Renal cortex interstitium (tissue), 11 donors: Measurements from ENCODE around the gene EPHB2. TPM values are rescaled to one million over a fixed set of nuclear protein-coding genes. Genes with fewer than 3 reads are reported as not detected.

Source experiments
- DNase-seq, 11 donors: peaks; one replicate each; pipeline ENCODE4 v3.0.0-alpha.2; 2013; ENCODE audit warnings: low read depth in 9 of 11, low spot score in 4 of 11; ENCODE audit errors: extremely low read depth in 1 of 11
- polyA plus RNA-seq, 3 donors: library from polyadenylated mRNA; unstranded; fragments of 120-200 nt; gene quantifications; one replicate each; pipeline ENCODE4 v1.2.1, GENCODE V29; 2013; ENCODE audit not compliant: insufficient read length in 3 of 3

EPHB2 gene
- polyA plus RNA-seq, 3 donors: 11.8 to 16.1 (median 11.9) TPM

DNA sequence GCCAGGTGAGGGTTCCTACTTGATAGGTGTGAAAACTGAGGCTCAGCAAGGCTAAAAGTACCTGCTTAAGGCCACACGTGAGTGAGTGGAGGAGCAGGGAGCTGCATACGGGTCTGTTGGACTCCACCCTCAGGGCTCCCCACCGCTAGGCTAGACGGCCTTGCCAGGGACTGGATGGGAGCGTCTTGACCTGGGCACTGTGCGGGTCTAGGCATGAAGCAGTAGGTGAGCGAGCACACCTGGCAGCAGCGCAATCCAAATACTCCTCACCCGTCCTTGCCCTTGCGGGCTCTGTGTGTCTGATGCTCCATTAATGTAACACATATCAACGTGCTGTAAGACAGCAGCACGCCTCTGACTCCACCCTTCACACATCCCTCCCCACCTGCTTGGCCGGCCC lies 168.0 kb downstream of the EPHB2 start:
- no peak for DNase-seq

DNA sequence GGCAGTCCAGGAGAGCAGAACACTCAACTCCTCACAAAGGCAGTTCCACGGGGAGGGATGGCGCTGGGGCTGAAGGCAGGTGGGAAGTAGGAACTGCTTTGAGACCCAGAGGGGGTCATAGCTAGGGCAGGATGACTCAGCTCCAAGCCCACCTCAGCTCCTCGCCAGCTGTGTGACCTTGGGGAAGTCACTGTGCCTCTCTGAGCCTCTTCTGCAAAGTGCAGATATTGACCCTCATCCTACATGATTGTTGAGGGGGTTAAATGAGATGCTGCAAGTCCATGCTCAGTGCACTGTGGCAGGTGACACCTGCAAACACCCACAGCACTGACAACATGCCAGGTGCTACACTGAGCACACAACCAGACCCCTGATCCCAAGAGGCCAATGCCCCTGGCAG lies 168.8 kb downstream of the EPHB2 start:
- DNase-seq: no peak

DNA sequence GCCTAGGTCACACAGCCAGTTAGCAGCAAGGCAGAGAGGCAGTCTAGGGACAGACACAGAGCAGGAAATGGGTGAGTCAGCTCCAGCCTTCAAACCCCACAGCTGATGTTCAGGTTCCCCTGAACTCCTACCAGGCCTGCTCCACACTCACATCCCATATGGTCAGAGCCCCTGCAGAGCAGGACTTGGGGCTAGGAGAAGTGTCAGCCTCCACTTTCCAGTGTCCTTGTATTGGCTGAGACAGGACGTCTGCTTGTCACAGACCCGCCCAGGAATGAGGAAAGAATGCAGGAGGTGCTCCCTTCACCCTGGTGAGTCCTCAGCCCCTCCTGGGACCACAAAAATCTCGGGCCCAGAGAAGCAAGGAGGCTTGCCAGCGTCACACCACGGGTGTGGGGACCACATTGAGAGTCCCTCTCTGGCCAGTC lies 169.5 kb downstream of the EPHB2 start:
- no peak for DNase-seq

DNA sequence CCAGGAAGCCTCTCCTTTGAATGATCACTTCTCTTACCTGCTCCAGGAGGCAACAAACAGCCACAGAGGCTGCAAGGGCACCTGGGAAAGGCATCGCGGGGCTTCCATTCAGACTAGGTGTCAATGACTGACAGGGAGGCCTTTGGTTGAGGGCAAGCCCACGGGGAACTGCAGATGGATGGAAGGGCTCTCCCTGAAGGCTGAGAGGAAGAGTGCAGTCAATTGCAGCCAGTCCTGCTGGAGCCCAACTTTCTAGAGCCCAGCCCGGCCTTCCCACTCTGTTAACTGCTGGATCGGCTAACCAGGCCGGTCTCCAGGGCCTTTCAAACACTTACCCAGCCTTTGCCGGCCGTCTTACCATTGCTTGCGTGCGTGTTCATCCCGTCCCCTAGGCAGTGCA lies 172.8 kb downstream of the EPHB2 start:
- DNase-seq: no peak

DNA sequence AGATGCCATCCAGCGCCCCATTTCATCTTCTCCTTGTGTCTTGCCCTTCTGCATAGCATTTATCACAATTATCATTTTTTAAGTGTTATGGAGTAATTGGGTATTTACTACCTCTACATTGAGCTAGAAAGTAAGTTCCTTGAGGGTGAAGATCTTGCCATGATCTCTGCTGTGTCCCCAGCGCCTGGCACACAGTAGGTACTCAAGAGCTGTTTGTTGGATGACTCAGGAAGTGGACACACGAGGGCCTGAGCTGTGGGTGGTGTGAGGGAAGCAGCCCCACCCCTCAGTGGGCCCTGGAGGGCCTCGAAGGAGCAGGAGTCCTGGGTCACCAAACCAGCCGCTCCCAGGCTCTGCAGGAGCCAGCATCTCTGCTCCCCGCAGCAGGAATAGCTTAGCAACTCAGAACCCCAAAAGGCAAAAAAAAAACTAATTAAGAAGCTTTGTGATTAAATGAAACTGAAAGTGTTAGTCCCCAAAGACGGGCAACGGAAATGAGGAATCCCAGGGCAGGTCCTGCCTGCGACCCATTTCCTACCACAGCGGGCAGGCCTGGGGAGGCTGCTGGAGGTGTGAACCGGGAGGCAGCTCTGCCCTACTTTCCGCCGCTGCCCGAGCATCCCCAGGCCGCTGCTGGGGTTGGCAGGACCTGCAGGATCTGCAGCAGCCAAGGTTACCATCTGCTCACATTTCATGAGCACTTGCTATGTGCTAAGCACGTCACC lies 174.3 kb downstream of the EPHB2 start:
- DNase-seq: no peak

DNA sequence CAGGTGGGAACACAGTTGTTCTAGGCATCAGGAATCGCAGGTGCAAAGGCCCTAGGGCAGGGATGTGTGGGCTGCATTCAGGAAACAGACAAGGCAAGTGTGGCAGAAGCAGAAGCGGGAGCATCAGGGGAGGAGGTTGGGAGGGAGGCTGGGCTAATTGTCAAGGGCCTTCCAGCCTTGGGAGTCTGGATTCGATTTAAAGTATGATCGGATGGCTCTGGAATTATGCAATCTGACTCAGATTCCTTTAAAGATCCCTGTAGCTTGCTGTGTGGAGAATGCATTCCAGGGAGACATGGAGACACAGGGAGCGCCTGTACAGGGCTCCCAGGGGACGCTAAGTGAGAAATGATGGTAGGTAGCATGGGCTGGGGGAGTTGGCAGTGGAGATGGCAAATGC lies 175.6 kb downstream of the EPHB2 start:
- no peak for DNase-seq

DNA sequence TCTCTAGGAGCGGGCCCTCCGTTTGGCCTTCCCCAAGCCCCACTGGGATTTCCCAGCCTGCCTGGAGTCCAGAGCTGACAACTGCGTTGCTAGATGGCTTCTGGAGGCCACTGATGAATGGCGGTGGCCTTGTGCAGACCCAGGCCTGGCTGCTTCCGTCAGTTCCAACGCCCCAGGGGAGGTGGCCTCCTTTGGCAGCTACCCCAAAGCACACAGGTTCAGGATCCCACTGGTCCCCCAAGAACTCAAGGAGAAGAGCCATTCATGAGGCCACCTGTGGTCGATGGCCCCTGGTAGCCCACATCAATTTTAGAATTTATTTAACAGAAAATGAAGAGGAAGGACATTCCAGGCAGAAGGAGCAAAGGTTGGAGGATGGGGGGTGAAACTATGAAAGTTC lies 176.9 kb downstream of the EPHB2 start:
- no peak for DNase-seq

DNA sequence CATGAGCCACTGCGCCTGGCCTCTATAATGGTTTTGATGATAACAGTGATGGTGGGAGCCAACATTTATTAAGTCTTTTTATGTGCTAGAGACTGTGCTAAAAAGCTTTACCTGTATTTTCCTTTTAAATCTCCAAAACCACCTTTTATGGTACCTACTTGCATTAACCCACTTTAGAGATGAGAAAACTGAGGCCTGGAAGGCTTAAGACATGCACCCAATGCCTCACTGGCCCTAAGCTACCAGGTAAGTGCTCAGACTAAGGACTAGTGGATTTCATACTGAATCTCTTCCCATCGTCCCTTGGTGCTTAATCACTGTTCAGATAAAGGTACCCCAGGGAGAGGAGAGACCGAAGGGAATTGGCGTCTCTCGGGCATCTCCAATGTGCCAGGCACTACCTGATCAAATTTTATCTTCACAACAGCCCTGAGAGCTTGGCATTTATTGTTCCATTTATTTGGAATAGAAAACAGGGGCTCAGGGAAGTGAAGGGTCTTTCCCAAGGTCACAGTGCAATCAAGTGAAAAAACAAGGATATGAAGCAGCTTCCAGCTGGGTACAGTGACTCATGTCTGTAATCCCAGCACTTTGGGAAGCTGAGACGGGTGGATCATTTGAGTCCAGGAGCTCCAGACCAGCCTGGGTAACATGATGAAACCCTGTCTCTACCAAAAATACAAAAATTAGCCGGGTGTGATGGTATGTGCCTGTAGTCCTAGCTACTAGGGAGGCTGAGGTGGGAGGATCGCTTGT lies 177.9 kb downstream of the EPHB2 start:
- DNase-seq: no peak

DNA sequence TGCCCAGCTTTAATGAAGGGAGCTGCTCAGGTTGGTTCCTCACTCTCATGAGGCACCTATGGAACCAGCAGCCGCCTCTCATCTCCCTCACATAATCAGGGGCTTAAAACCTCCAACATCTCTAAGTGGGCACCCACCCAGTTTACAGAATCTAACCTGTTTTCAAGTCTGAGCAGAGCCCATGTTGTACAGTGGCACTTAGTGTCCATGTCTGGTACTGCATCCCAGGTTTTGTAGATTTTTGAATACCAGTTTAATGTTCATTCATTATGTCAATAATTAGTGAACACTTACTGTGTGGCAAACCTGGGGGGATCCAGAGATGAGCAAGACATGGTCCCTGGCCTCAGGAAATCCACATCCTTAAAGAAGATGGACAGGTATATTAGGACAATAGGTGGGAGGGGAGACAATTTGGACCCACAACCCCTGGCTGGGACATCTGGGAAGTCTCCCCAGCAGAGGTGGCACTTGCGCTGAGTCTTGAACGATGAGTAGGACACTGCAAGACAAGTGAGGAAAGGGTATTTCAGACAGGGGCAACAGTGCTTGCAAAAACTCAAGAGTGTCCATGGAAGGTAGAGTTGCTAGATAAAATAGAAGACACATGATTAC lies 178.7 kb downstream of the EPHB2 start:
- DNase-seq: no peak

DNA sequence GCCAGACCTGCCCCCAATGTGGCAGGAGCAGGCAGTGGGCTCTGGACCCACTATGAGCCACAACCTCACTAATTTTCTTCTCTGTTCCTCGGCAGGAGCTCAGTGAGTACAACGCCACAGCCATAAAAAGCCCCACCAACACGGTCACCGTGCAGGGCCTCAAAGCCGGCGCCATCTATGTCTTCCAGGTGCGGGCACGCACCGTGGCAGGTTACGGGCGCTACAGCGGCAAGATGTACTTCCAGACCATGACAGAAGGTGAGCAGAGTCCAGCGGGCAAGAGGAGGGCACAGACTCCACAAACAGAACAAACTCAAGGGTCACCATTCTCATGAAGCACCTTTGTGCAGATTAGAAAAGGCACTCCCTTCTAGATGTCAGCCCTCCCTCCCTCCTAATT lies 182.2 kb downstream of the EPHB2 start:
- DNase-seq: no peak

DNA sequence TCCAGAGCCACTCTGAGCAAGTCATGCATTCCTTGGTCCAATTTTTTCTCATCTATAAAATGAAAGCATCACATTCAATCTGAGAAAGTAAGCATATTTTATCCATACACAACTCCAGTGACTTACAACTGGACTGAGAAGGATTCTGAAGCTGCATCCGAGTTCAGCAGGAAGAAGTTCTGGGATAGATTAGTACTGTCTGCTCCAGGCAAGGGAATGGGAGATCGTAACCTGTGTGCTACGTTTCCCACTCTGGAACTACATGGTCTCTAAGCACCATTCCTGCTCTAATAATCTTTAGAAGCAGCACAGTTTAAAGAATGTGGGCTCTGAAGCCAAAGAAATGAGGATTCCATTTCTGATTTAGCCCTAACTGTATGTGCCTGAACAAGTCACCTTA lies 182.7 kb downstream of the EPHB2 start:
- no peak for DNase-seq

DNA sequence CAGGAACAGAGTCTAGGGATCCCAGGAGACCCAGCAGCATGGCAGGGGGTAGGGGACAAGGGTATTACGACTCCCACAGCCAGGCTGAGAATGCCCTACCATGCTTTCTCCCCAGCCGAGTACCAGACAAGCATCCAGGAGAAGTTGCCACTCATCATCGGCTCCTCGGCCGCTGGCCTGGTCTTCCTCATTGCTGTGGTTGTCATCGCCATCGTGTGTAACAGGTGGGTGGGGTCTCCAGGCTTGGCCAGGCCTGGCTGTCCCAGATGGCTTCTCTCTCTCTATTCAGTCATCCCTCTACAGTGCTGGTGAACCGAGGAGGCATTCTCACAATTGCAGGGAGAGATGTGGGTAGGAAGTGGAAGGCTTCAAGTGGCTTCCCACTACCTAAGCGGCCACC lies 184.7 kb downstream of the EPHB2 start:
- DNase-seq: no peak

DNA sequence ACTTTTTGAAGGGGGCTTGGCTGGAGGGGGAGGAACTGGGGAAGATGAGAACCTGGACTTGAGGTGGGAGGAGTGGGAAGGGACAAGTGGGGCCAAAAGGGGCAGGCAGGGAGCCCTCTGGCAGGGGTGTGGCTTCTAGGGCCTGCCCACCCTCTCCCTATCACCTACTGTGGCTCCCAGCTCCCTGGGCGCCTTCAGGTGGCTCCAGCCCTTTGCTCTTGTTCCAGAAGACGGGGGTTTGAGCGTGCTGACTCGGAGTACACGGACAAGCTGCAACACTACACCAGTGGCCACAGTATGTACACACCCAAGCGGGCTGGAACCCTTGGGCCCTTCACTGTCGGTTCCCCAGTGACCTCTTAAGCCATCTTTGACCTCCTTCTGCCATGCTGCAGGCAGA lies 185.5 kb downstream of the EPHB2 start:
- no peak for DNase-seq

DNA sequence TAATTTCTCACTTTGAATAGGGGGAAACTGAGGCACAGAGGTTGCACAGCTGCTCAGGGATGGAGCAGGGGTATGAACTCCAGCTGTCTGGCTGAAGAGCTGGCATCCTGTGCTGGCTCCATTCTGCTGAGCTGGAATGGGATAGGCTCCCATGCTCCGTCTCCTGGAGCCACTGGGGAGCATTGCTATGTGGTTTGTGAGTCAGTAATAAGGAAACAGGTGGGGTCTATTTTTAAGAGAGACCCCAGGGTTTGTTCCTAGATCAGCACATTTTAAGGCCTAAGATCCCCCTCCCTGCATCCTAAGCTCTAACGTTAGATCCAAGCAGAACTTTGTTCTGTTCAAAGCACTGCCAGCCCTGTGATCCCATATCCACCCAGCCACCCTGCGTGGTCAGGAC lies 189.8 kb downstream of the EPHB2 start:
- DNase-seq: no peak

DNA sequence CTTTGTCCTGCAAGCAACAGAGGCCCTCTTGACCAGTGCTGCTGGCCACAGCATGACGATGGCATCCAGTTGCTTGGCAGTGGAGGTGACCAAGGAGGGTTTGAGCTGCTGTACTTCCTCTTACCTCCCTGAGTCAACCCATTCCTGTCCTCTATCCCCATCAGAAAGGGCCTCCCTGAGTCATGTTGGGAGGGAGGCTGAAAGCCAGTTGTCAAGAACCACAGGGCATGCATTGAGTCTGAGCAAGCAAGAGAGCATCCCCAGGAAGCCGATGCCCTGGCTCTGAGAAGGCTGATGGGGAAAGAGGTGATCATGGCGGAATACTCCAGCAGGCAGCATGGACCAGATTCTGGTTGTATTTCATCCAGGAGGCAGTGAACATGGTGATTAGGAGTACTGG lies 192.5 kb downstream of the EPHB2 start:
- DNase-seq: no peak

DNA sequence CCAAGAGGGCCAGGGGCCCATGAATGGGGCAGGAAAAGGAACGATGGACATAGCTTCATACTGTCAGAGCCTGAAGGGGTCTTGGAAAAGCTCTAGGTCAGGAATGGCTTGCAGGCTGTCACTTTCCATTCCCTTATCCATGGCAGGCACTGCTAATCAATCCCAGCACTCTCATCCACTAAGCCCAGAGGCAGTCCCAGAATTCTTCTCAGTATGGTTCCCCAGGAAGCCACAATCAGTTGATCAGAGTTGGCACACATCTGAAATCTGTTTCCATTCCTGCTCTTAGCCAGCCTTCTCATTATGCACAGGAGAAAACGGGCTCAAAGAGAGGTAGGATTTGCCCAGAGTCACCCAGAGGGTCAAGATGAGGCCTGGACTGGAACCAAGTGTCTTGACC lies 196.3 kb downstream of the EPHB2 start:
- no peak for DNase-seq

DNA sequence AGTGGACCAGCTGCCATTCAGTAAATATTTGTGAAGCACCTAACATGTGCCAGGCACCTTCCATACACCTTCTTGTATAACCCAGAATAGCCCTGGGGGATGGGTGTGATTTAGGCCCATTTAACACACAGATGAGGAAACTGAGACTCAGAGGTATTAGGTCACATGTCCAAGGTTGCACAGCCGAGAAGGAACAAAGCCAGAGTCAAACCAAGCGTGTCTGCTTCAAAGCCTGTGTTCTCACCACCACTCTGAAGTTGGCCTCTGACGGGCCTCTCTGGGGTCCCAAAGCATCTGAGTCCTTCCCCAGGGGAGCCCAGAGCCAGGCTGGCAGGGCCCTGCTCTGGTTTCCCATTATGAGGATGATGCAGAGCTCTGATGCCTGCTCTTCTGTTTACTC lies 196.9 kb downstream of the EPHB2 start:
- DNase-seq: no peak

DNA sequence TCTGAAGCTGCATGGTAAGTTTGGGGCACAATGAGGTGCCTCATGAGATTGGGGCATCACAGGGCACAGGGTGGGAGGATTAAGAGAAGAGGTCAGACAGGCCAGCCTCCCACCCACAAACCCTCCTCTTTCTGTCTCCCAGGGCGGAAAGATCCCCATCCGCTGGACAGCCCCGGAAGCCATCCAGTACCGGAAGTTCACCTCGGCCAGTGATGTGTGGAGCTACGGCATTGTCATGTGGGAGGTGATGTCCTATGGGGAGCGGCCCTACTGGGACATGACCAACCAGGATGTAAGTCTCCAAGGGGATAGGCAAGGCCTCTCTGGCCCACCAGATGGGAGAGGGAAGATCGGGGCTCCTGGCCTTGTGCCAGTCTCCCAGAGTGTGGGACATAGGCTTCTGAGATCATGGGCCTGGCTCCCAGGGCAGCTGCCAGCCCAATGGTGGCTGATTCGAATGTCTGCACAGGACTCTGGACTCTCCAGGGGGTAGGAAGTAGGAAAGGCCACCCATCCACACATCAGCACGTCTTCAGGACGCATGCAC lies 198.3 kb downstream of the EPHB2 start:
- no peak for DNase-seq

DNA sequence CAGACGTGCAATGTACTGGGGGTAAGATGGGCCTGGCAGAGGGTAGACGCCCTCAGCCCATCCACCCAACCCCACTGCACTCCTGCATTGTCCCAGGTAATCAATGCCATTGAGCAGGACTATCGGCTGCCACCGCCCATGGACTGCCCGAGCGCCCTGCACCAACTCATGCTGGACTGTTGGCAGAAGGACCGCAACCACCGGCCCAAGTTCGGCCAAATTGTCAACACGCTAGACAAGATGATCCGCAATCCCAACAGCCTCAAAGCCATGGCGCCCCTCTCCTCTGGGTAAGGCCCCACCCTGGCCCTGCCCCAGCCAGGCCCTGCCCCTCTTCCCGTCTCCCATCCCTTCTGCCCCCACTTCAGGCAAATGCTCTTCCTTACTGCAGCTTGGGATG lies 199.6 kb downstream of the EPHB2 start:
- DNase-seq: no peak

DNA sequence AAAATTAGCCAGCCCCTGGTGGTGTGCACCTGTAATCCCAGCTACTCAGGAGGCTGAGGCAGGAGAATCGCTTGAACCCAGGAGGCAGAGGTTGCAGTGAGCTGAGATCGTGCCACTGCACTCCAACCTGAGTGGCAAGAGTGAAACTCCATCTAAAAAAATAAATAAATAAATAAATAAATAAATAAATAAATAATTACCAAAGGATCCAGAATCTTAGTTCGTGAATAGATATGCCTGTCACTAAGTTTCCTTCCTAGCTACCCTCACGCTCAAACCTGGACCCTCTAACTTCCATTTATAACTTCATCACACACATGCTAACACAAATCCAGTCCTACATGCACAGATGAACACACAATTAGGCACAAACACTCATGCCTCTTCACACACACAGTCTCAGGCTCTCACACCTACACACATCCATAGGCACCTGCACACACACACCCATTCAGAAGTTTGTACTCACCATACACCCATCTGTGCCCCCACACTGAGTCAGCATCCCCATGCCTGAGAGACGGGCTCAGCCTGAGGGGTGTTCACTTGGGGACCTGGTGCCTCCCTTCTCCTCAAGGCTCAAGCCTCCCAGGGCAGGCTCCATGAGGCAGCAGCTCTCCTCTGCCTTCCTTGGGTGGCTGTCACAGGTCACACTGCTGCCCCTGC lies 200.5 kb downstream of the EPHB2 start:
- no peak for DNase-seq
